ENCODE measurements around the gene PGM1.

DNA sequence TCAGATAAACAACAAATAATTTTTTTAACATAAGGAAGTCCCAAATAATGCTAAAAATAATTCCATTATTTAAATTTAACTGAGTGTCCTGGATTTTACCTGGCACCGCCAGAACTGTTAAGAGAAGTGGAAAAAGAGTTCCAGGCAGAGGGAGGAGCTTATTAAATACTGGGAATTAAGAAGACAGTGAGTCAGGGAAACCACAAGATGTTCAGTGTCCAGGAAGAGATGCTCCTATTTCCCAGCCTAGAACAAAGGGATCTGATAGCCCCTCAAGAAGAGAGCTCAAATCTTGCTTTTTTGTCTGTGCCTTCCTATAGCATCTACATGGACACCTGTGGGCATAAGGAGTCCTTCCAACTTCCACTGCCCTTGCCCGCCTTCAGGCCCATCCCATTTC is 85.9 kb downstream of the PGM1 start:
- TF ChIP-seq, protein P1, sequence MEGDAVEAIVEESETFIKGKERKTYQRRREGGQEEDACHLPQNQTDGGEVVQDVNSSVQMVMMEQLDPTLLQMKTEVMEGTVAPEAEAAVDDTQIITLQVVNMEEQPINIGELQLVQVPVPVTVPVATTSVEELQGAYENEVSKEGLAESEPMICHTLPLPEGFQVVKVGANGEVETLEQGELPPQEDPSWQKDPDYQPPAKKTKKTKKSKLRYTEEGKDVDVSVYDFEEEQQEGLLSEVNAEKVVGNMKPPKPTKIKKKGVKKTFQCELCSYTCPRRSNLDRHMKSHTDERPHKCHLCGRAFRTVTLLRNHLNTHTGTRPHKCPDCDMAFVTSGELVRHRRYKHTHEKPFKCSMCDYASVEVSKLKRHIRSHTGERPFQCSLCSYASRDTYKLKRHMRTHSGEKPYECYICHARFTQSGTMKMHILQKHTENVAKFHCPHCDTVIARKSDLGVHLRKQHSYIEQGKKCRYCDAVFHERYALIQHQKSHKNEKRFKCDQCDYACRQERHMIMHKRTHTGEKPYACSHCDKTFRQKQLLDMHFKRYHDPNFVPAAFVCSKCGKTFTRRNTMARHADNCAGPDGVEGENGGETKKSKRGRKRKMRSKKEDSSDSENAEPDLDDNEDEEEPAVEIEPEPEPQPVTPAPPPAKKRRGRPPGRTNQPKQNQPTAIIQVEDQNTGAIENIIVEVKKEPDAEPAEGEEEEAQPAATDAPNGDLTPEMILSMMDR (IDR thresholded peaks at IDR 0.05), result no peak
- TF ChIP-seq POLR2A (IDR thresholded peaks at IDR 0.05), result no peak
